NCI-H1417 (cell line): Measurements from ENCODE around the gene KIF22.

ENCODE experiments used
- DNase-seq, 3 experiments: peaks; one replicate each; lab custom pipeline; 2025; lab: John Stamatoyannopoulos, UW

KIF22 gene

GRCh38 chr16:29804020-29804419 is 13.5 kb downstream of the KIF22 start:
- peak in 1 of 3 experiments; percentile 40 for DNase-seq

DNA sequence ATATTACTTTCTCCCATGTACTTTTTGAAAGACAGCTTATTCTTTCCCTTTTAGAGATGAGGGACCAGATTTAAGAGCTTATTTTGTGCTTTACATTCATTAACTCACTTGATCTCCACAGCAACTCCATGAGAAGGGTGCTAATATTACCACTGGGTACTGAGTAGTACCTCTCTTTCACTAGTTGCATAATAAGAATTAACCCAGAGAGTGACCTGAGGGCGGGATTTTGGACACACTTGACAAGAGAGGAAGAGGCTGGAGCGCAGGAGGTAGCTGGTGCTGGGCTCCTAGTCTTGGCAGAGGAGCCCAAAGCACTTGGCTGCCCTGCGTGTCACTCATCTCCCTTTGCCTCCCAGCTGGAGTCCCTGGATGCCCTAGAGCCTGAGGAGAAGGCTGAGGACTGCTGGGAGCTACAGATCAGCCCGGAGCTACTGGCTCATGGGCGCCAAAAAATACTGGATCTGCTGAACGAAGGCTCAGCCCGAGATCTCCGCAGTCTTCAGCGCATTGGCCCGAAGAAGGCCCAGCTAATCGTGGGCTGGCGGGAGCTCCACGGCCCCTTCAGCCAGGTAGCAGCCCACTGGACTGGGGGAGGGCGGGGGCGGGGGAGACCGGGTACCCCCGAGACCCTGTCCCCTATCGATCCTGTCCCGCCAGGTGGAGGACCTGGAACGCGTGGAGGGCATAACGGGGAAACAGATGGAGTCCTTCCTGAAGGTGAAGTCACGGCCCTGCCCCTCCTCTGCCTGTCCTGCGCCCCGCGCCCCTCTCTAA is 14.1 kb downstream of the KIF22 start:
- peak in 2 of 3 experiments; percentile 68 to 73 for DNase-seq

DNA sequence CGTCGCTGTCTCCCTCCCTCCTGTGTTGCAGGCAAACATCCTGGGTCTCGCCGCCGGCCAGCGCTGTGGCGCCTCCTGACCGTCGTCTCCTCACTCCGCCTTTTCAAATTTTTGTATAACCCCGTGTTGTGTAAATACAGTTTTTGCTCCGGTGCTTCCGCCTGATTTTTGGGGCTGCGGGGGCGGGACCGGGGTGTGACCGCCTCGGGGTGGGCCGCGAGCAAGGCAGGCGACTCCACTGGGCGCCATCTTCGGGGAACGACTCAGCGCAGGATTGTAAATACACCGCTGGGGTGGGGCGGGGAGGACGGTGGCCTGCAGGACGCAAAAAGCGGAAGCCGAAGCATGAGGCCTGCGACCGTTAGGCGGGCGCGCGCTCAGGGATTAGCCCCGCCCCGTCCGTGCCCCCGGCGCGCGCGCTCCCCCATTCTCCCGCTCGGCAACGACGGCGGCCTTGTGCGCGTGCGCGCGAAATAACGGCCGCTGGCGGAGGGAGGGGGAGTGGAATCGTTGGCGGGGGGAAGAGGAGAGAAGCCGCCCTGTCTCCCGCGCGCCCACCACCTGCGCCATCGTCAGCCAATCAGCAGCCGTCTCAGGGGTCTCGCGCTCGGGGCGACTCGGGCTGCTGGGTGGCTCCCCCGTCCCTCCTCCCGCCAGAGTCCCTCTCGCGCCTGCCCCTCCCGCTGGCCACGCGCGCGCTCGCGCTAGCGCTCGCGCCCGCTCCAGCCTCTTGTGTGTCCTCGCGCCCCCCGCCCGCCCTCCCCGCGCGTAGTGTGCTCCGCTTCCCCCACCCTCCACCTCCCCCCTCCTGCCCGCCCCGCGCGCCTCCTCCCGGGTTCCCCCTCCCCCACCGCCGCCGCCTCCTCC is 14.9 kb downstream of the KIF22 start:
- peak; percentile 94 to 100 (median 99) for DNase-seq

DNA sequence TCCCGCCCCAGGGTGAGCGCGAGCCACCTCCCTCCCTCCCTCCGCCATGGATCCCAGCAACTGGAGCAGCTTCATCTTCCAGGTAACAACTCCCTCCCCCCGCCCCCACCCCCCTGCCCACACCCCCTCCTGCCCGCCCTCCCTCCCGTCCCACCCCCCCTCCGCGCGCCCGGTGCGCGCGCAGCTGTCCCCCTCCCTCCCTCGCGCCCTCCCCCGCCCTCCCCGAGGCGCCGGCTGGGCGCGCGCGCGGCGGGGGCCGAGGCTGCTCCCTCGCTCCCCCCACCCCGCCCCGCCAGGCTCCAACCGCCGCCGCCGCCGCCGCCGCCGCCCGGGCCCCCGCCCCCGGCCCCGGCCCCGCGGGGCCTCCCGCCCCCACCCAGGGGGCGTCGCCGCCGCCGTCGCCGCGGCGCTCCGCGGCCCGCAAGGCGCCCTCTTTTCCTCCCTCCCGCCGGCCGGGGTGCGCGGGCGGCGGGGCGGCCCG is 15.6 kb downstream of the KIF22 start, which contains the start of gene MAZ:
Gene MAZ (plus strand): TSS at position 431 of the 481 bp plus-strand sequence. CDS start 173 bp downstream, outside the sequence.
- peak in 2 of 3 experiments; percentile 90 for DNase-seq

DNA sequence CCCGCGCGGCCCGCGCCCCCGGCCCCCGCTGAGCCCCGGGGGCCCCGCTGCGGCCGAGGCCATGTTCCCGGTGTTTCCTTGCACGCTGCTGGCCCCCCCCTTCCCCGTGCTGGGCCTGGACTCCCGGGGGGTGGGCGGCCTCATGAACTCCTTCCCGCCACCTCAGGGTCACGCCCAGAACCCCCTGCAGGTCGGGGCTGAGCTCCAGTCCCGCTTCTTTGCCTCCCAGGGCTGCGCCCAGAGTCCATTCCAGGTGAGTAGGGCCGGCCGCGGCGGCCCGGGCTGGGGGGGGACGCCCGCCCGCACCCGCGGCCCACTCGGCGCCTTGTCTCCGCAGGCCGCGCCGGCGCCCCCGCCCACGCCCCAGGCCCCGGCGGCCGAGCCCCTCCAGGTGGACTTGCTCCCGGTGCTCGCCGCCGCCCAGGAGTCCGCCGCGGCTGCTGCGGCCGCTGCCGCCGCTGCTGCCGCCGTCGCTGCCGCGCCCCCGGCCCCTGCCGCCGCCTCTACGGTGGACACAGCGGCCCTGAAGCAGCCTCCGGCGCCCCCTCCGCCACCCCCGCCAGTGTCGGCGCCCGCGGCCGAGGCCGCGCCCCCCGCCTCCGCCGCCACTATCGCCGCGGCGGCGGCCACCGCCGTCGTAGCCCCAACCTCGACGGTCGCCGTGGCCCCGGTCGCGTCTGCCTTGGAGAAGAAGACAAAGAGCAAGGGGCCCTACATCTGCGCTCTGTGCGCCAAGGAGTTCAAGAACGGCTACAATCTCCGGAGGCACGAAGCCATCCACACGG is 16.3 kb downstream of the KIF22 start:
- DNase-seq = peak; percentile 51 to 92 (median 86)

- peak; percentile 70 to 95 (median 80) for DNase-seq
Observed at GRCh38 chr16:29807426-29808218, 17.1 kb downstream of the KIF22 start.

DNA sequence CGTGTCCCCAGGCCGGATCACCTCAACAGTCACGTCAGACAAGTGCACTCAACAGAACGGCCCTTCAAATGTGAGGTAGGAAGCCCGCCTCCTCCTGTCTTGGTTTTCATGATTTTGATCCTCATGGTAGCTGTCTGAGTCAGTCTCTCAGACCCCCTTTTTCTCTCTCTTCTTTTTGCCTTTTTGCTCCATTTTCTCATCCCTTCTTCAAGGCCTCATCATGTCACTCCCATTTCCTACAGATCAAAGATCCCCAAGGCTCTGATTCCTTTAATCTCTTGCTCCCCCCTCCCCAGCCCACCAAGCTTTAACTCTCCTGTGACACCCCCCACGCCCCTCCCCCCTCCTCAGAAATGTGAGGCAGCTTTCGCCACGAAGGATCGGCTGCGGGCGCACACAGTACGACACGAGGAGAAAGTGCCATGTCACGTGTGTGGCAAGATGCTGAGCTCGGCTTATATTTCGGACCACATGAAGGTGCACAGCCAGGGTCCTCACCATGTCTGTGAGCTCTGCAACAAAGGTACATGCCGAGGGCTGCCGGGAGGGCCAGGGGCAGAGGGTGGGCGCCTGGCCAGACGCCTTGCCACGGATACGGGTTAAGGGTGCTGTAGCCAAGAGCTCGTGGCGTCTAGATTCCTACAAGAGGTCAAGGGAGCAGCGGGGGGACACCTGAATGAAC is 17.8 kb downstream of the KIF22 start:
- peak in 1 of 3 experiments; percentile 41 for DNase-seq

- no peak for DNase-seq
Observed at GRCh38 chr16:29809031-29809747, 18.6 kb downstream of the KIF22 start.

- peak in 2 of 3 experiments; percentile 30 to 53 for DNase-seq
Observed at GRCh38 chr16:29809850-29810698, 19.5 kb downstream of the KIF22 start.

DNA sequence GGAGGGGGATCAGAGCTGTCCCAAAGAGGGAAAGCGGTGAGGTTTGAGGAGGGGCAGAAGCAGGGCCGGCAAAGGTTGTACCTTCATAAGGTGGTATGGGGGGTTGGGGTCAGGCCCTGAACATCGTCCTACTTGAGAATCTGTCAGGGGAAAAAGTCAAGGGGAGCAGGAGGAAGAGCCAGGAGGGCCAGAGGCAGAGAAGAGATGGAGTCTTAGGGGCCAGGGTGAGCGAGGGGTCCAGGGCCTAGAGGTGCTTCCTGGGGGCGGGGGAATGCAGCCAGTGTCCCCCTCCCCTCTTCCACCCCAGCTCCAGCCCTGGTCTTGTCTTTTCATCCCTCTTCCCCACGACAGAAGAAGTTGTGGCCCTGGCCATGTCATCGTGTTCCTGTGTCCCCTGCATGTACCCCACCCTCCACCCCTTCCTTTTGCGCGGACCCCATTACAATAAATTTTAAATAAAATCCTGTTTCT is 20.2 kb downstream of the KIF22 start:
- no peak for DNase-seq

GRCh38 chr16:29811170-29811895 is 20.8 kb downstream of the KIF22 start:
- peak; percentile 87 to 93 (median 89) for DNase-seq

- DNase-seq = peak; percentile 43 to 87 (median 80)
Observed at GRCh38 chr16:29811896-29812665, 21.5 kb downstream of the KIF22 start, which contains the start of gene PRRT2. PRRT2 (plus strand) TSS chr16:29812193; CDS start chr16:29813055, 862 bp downstream.

GRCh38 chr16:29812754-29813643 is 22.4 kb downstream of the KIF22 start:
- DNase-seq = no peak

GRCh38 chr16:29813644-29814562 is 23.4 kb downstream of the KIF22 start:
- no peak for DNase-seq

GRCh38 chr16:29814592-29814991 is 24.0 kb downstream of the KIF22 start:
- DNase-seq = no peak
